ENCODE data around the gene TMEM259. TPM values are rescaled to one million over a fixed set of nuclear protein-coding genes. Genes with fewer than 3 reads are reported as not detected.

Gene TMEM259
- total RNA-seq, 1 experiment from 2014 or later, result 171 TPM

DNA sequence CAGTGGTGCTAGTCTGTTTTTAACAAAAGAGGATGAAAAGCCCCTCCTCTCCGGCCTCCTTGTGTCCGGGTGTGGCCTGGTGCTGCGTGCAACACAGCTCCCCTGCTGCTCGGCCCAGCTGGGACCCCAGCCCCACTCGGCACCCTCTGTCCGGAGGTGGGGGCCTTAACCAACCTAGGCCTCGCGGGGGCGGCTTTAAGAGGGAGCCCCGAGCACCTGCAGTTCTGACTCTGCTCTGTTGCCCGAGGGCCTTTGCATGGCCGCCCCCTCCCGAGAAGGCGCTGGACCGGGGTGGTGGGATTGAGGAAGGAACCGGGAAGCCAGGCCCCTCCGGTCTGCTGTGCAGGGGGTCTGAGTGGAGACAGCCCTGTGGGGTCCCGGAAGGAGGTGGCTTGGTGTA is 26.4 kb downstream of the TMEM259 start:
- H3K18ac ChIP-seq (ENCODE audit: insufficient read length, low read depth, low read length), result no peak overlapping the region
- no peaks in the 10 kb centered on the region; a peak in 1 of 5 replicates for H3K9me3 Mint-ChIP-seq
- H3K14ac ChIP-seq (ENCODE audit: insufficient read depth, low read length), result no peak overlapping the region
- no peak overlapping the region for H2BK12ac ChIP-seq (ENCODE audit: insufficient read length, low read depth, low read length)
- H3K4me1 ChIP-seq (ENCODE audit: insufficient read depth, low read length), result no peaks in the 10 kb centered on the region
- no peak overlapping the region for H3K9ac ChIP-seq (ENCODE audit: extremely low read depth, insufficient read length, low read length)
- peaks cover 3% of the 10 kb centered on the region; the same call in 1 of the 2 replicates for H3K27me3 ChIP-seq (ENCODE audit: insufficient read depth, low read length)
- H2BK5ac ChIP-seq (ENCODE audit: insufficient read length, low read length), result no peak overlapping the region
- TF ChIP-seq, protein P1, sequence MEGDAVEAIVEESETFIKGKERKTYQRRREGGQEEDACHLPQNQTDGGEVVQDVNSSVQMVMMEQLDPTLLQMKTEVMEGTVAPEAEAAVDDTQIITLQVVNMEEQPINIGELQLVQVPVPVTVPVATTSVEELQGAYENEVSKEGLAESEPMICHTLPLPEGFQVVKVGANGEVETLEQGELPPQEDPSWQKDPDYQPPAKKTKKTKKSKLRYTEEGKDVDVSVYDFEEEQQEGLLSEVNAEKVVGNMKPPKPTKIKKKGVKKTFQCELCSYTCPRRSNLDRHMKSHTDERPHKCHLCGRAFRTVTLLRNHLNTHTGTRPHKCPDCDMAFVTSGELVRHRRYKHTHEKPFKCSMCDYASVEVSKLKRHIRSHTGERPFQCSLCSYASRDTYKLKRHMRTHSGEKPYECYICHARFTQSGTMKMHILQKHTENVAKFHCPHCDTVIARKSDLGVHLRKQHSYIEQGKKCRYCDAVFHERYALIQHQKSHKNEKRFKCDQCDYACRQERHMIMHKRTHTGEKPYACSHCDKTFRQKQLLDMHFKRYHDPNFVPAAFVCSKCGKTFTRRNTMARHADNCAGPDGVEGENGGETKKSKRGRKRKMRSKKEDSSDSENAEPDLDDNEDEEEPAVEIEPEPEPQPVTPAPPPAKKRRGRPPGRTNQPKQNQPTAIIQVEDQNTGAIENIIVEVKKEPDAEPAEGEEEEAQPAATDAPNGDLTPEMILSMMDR (conservative IDR thresholded peaks at IDR 0.05), result no peak
- no peak overlapping the region for H3T11ph ChIP-seq (ENCODE audit: low read length)
- H2BK120ac ChIP-seq (ENCODE audit: low read depth, low read length, poor library complexity, severe bottlenecking), result no peak overlapping the region
- no peak overlapping the region for H3K56ac ChIP-seq (ENCODE audit: insufficient read length, low read depth, low read length)
- no peaks in the 10 kb centered on the region for H3K79me2 ChIP-seq (ENCODE audit: insufficient read depth, low read length)
- peaks cover 7% of the 10 kb centered on the region for H4K20me1 ChIP-seq (ENCODE audit: control insufficient read depth, insufficient read depth, insufficient read length)
- H4K91ac ChIP-seq (ENCODE audit: insufficient read length, low read depth, low read length), result no peak overlapping the region
- no peak overlapping the region for H4K5ac ChIP-seq (ENCODE audit: insufficient read length, low read depth, low read length)
- H3K4me1 Mint-ChIP-seq, result peaks cover 5 to 15% of the 10 kb centered on the region in 2 experiments
- peaks cover 32% of the 10 kb centered on the region for H3K27me3 Mint-ChIP-seq (ENCODE audit: low read depth)
- no peak overlapping the region for H3K27ac Mint-ChIP-seq
- H3K27ac ChIP-seq (ENCODE audit: insufficient read length, low read depth, low read length), result no peak overlapping the region
- H3K23me2 ChIP-seq (ENCODE audit: insufficient read length, low read depth, low read length, poor library complexity, severe bottlenecking), result no peaks in the 10 kb centered on the region
- no peaks in the 10 kb centered on the region for H3K9me3 ChIP-seq (ENCODE audit: control insufficient read depth, low read depth, low read length)
- no peak overlapping the region for H2AK5ac ChIP-seq (ENCODE audit: insufficient read length, low read length)
- H2BK20ac ChIP-seq (ENCODE audit: low read depth, low read length, poor library complexity, severe bottlenecking), result no peak overlapping the region
- H3K4me2 ChIP-seq (ENCODE audit: insufficient read depth, insufficient read length, low read length), result no peak overlapping the region
- no CpG with 5 or more reads among the region's 18 CpGs for WGBS (ENCODE audit: extremely low coverage, insufficient read length, low lambda C conversion rate)
- peaks cover 0 to 15% (median 14%) of the 10 kb centered on the region in 3 experiments; a peak in 6 of 7 replicates for H3K36me3 Mint-ChIP-seq (ENCODE audit: insufficient read depth in 1 of 3, low read depth in 3 of 3)
- no peak overlapping the region for H3K23ac ChIP-seq (ENCODE audit: insufficient read length, low read depth, low read length)
- H4K8ac ChIP-seq (replicated peaks; ENCODE audit: insufficient read length, low read depth, low read length), result no peak overlapping the region
- no peak overlapping the region for H2BK15ac ChIP-seq (ENCODE audit: low read depth, low read length)
- DNase-seq, result no peak
- H3K79me1 ChIP-seq (ENCODE audit: insufficient read depth, low read depth, low read length, poor library complexity, severe bottlenecking), result no peaks in the 10 kb centered on the region
- H2AFZ ChIP-seq (ENCODE audit: low read length), result no peak overlapping the region
- H3K4ac ChIP-seq (ENCODE audit: low read depth, low read length), result no peak overlapping the region
- H3K4me3 Mint-ChIP-seq, result no peak overlapping the region

Data from H9 (cell line).